B cell (primary cell): ENCODE measurements around the gene CD58. TPM values are rescaled to one million over a fixed set of nuclear protein-coding genes. Genes with fewer than 3 reads are reported as not detected.

Experiments used
- ATAC-seq: fragments of 200-7000 bp; cut with Tn5 transposase; one replicate; pipeline ENCODE4 v1.10.0; 2021; ENCODE audit warnings: low read depth, mild to moderate bottlenecking, moderate number of reproducible peaks, moderate library complexity
- CTCF ChIA-PET: fragments of 350-600 bp; sonication (Branson Sonifier 250); formaldehyde crosslinking; loops from one replicate; lab custom pipeline; 2021; ENCODE audit warnings: antibody characterized with exemption, inconsistent platforms; lab: Charles Lee
- POLR2A ChIA-PET: fragments of 350-600 bp; sonication (Branson Sonifier 250); formaldehyde crosslinking; loops from one replicate; lab custom pipeline; 2021; ENCODE audit warnings: antibody characterized with exemption; lab: Charles Lee
- DNase-seq: peaks from one replicate; pipeline ENCODE4 v3.0.0; 2013
- H2AFZ ChIP-seq: 2 replicates; pipeline ENCODE4 v1.6.1; 2012; ENCODE audit warnings: mild to moderate bottlenecking, low read depth, low read length; ENCODE audit not compliant: insufficient read depth, poor library complexity, severe bottlenecking
- H3K27ac ChIP-seq, 2 donors: 1 replicate in 1 of 2; 2 replicates in 1 of 2; pipeline ENCODE4 v1.5.1; 2012 to 2013; ENCODE audit warnings: low read length in 2 of 2, mild to moderate bottlenecking in 2 of 2, moderate library complexity in 1 of 2
- H3K27me3 ChIP-seq, 4 experiments: fragments of 200-600 bp in 1 of 4; sonication (generic) in 1 of 4; replicated peaks in 1 of 4; 1 replicate in 2 of 4; 2 replicates in 2 of 4; pipeline versions ENCODE4 v1.6.1 to v1.7.0; 2013 to 2016; ENCODE audit warnings: low read length in 3 of 4, mild to moderate bottlenecking in 2 of 4, mixed read lengths in 1 of 4, moderate library complexity in 1 of 4; ENCODE audit not compliant: insufficient read depth in 4 of 4, control insufficient read depth in 3 of 4; ENCODE audit errors: control extremely low read depth in 1 of 4
- H3K36me3 ChIP-seq, 2 experiments: replicated peaks in 1 of 2; 1 replicate in 1 of 2; 2 replicates in 1 of 2; pipeline versions ENCODE4 v1.6.1 to v1.7.1; 2013; ENCODE audit warnings: low read length in 1 of 2; ENCODE audit not compliant: insufficient read depth in 2 of 2, control insufficient read depth in 1 of 2; ENCODE audit errors: control extremely low read depth in 1 of 2, extremely low read depth in 1 of 2
- H3K4me1 ChIP-seq, 2 donors: fragments of 200-600 bp in 1 of 2; sonication (generic) in 1 of 2; 1 replicate in 1 of 2; 2 replicates in 1 of 2; pipeline versions ENCODE4 v1.5.1 to v1.6.1; 2013 to 2017; ENCODE audit warnings: low read length in 2 of 2; ENCODE audit not compliant: control insufficient read depth in 2 of 2, insufficient read depth in 2 of 2
- H3K4me2 ChIP-seq: replicated peaks from 2 replicates; pipeline ENCODE3; 2012; ENCODE audit warnings: mild to moderate bottlenecking, low read depth, low read length; ENCODE audit not compliant: poor library complexity, severe bottlenecking
- H3K4me3 ChIP-seq, 5 experiments: fragments of 200-600 bp in 1 of 5; sonication (generic) in 1 of 5; 1 replicate in 3 of 5; 2 replicates in 2 of 5; pipeline versions ENCODE4 v1.5.1 to v1.7.0; 2011 to 2016; ENCODE audit warnings: low read length in 4 of 5, mild to moderate bottlenecking in 4 of 5, low read depth in 2 of 5, control low read depth in 1 of 5, moderate library complexity in 1 of 5; ENCODE audit not compliant: insufficient read depth in 1 of 5; ENCODE audit errors: control extremely low read depth in 1 of 5, extremely low read depth in 1 of 5
- H3K79me2 ChIP-seq: fragments of 200-600 bp; sonication (generic); one replicate; pipeline ENCODE4 v1.6.0; 2016; ENCODE audit warnings: low read length; ENCODE audit not compliant: control insufficient read depth, insufficient read depth
- H3K9ac ChIP-seq: fragments of 200-600 bp; sonication (generic); 2 replicates; pipeline ENCODE4 v1.6.1; 2017; ENCODE audit warnings: mild to moderate bottlenecking, low read length, moderate library complexity
- H3K9me3 ChIP-seq, 3 donors: one replicate each; pipeline versions ENCODE4 v1.6.1 to v1.7.1; 2013; ENCODE audit warnings: low read length in 2 of 3; ENCODE audit not compliant: control insufficient read depth in 2 of 3, insufficient read depth in 1 of 3; ENCODE audit errors: control extremely low read depth in 1 of 3
- H4K20me1 ChIP-seq: 2 replicates; pipeline ENCODE4 v1.6.0; 2012; ENCODE audit warnings: mild to moderate bottlenecking, low read length; ENCODE audit not compliant: insufficient read depth, control insufficient read depth, poor library complexity, severe bottlenecking
- H3K27ac Mint-ChIP-seq: one replicate; pipeline ENCODE4 v1.8.0; 2021; ENCODE audit warnings: mixed read lengths
- H3K27me3 Mint-ChIP-seq: one replicate; pipeline ENCODE4 v1.8.0; 2021; ENCODE audit warnings: mixed read lengths
- H3K4me1 Mint-ChIP-seq: one replicate; pipeline ENCODE4 v1.8.0; 2021; ENCODE audit warnings: mixed read lengths
- H3K4me3 Mint-ChIP-seq: one replicate; pipeline ENCODE4 v1.8.0; 2021; ENCODE audit warnings: mixed read lengths
- H3K9me3 Mint-ChIP-seq: one replicate; pipeline ENCODE4 v1.8.0; 2022; ENCODE audit warnings: mixed read lengths; ENCODE audit not compliant: insufficient read depth
- CTCF ChIP-seq: fragments of 200-600 bp; IDR thresholded peaks from one replicate; pipeline ENCODE4 v1.8.0; 2022; ENCODE audit warnings: antibody characterized with exemption, mild to moderate bottlenecking
- EZH2 ChIP-seq: IDR thresholded peaks from 2 replicates; pipeline ENCODE4 v1.6.1; 2012; ENCODE audit warnings: borderline replicate concordance, low read depth, mild to moderate bottlenecking, moderate library complexity, low read length; ENCODE audit not compliant: insufficient read depth, poor library complexity, severe bottlenecking
- WGBS: methylation state at CpG from one replicate; pipeline ENCODE4 v1.1.5; 2013; ENCODE audit warnings: missing lambda C conversion rate; ENCODE audit not compliant: insufficient coverage; 5-methylcytosine and 5-hydroxymethylcytosine counted together
- intact Hi-C: fragments of 100-400 bp; cut with micrococcal nuclease; formaldehyde crosslinking; loops from one replicate; pipeline ENCODE4 v1.10.0; 2022
- polyA plus RNA-seq: library from polyadenylated mRNA; depleted of rRNA; stranded (reverse); fragments of >200 nt; gene quantifications from 2 replicates; pipeline ENCODE4 v1.2.3, GENCODE V29; 2012
- total RNA-seq, 2 donors: library from RNA; stranded (reverse); fragments of 120-200 nt in 1 of 2; gene quantifications; 1 replicate in 1 of 2; 2 replicates in 1 of 2; pipeline versions ENCODE4 v1.2.3 to v1.2.4, GENCODE V29; 2013 to 2022

The CD58 gene
- total and polyA plus RNA-seq, 2 donors (not counting 1 experiment from before 2014, with no cell fraction given): 12.3 to 47.6 TPM

GRCh38 chr1:116514708-116515525 lies 55.9 kb downstream of the CD58 start:
- peak overlapping the region; percentile 83 for H3K4me3 Mint-ChIP-seq
- TF ChIP-seq EZH2 (no peak), CTCF (no peak)
- H3K27me3 ChIP-seq: no peaks in the 10 kb centered on the region
- peaks cover 20 to 26% of the 10 kb centered on the region in 2 donors for H3K4me1 ChIP-seq
- peak overlapping the region; percentile 55 for H3K9ac ChIP-seq
- H3K9me3 ChIP-seq: no peaks in the 10 kb centered on the region
- 0% methylated on average over 4 of the region's 8 CpGs for WGBS
- H3K4me1 Mint-ChIP-seq: peaks cover 47% of the 10 kb centered on the region
- H3K27ac Mint-ChIP-seq: peak overlapping the region; percentile 96
- no peaks in the 10 kb centered on the region for H3K36me3 ChIP-seq
- H3K27me3 Mint-ChIP-seq: no peaks in the 10 kb centered on the region
- H3K4me3 ChIP-seq: peak overlapping the region in 3 of 5 experiments; percentile 1 to 47 (median 9)
- H4K20me1 ChIP-seq: no peaks in the 10 kb centered on the region
- no peaks in the 10 kb centered on the region for H3K9me3 Mint-ChIP-seq
- no peaks in the 10 kb centered on the region for H3K79me2 ChIP-seq
- H3K27ac ChIP-seq: peak overlapping the region; percentile 72 to 86
- DNase-seq: peak; percentile 67
- ATAC-seq: peak; percentile 71
- H3K4me2 ChIP-seq: peak overlapping the region; percentile 55
- CTCF ChIA-PET: interaction anchor here (1.2 to 5.3 kb wide), 7 partner anchors 11 to 60 kb away, joined by 3 to 25 read pairs (median 6); no protein-coding TSS in a partner anchor
- intact Hi-C loops: loop anchor here (1.0 to 5.0 kb wide), 2 partner anchors 11 to 42 kb away; no protein-coding TSS in a partner anchor
- peak overlapping the region; percentile 67 for H2AFZ ChIP-seq
- POLR2A ChIA-PET: interaction anchor here (0.6 to 1.0 kb wide), 3 partner anchors 45 to 96 kb away, joined by 3 to 4 read pairs (median 3); partner anchors contain the start of gene CD58

- no peaks in the 10 kb centered on the region for H3K27me3 Mint-ChIP-seq
- Histone ChIP-seq H3K27me3 (no peaks in the 10 kb centered on the region), H3K4me1 (peaks cover 20 to 29% of the 10 kb centered on the region in 2 donors), H4K20me1 (no peaks in the 10 kb centered on the region), H3K4me3 (no peak overlapping the region), H3K9ac (no peak overlapping the region), H3K4me2 (no peak overlapping the region), H3K36me3 (no peaks in the 10 kb centered on the region), H3K27ac (peak overlapping the region in 1 of 2 donors; percentile 86), H3K9me3 (no peaks in the 10 kb centered on the region), H3K79me2 (no peaks in the 10 kb centered on the region), H2AFZ (no peak overlapping the region)
- H3K4me3 Mint-ChIP-seq: no peak overlapping the region
- TF ChIP-seq CTCF (no peak), EZH2 (no peak)
- intact Hi-C loops: no loop called here
- POLR2A ChIA-PET: no interaction called here
- no peaks in the 10 kb centered on the region for H3K9me3 Mint-ChIP-seq
- peak overlapping the region; percentile 37 for H3K27ac Mint-ChIP-seq
- WGBS: 93% methylated on average over 4 of the region's 4 CpGs
- no peak for DNase-seq
- CTCF ChIA-PET: interaction anchor here (0.9 to 5.3 kb wide), 5 partner anchors 14 to 374 kb away, joined by 3 to 25 read pairs (median 5); no protein-coding TSS in a partner anchor
- peaks cover 53% of the 10 kb centered on the region for H3K4me1 Mint-ChIP-seq
- no peak for ATAC-seq
These were observed 56.9 kb downstream of the CD58 start for GRCh38 chr1:116513956-116514355.
